SJCRH30 (cell line): ENCODE data around the gene ZP1. TPM values are rescaled to one million over a fixed set of nuclear protein-coding genes. Genes with fewer than 3 reads are reported as not detected.

Experiments
- DNase-seq, 2 experiments: peaks; one replicate each; pipeline ENCODE4 v3.0.0-alpha.2; 2015 to 2020
- H3K27ac ChIP-seq: fragments of 250-450 bp; sonication (Bioruptor Pico); 2 replicates; pipeline ENCODE4 v1.5.1; 2020; ENCODE audit warnings: mild to moderate bottlenecking, moderate library complexity
- H3K27me3 ChIP-seq: fragments of 250-450 bp; sonication (Bioruptor Pico); 2 replicates; pipeline ENCODE4 v1.5.1; 2020; ENCODE audit warnings: mild to moderate bottlenecking, moderate library complexity
- H3K36me3 ChIP-seq: fragments of 250-450 bp; sonication (Bioruptor Pico); 2 replicates; pipeline ENCODE4 v1.5.1; 2020; ENCODE audit warnings: mild to moderate bottlenecking, moderate library complexity
- H3K4me1 ChIP-seq: fragments of 250-450 bp; sonication (Bioruptor Pico); 2 replicates; pipeline ENCODE4 v1.5.1; 2020; ENCODE audit warnings: mild to moderate bottlenecking, moderate library complexity
- H3K4me3 ChIP-seq: fragments of 250-450 bp; sonication (Bioruptor Pico); 2 replicates; pipeline ENCODE4 v1.5.1; 2020; ENCODE audit warnings: mild to moderate bottlenecking, moderate library complexity
- H3K9me3 ChIP-seq: fragments of 250-450 bp; sonication (Bioruptor Pico); replicated peaks from 2 replicates; pipeline ENCODE4 v1.5.1; 2020; ENCODE audit warnings: mild to moderate bottlenecking, moderate library complexity
- total RNA-seq: library from RNA; depleted of rRNA; stranded (reverse); fragments of >200 nt; shearing (Covaris generic); gene quantifications from 2 replicates; pipeline ENCODE4 v1.2.3, GENCODE V29; 2014

The ZP1 gene
- total RNA-seq, 1 experiment from 2014 or later, result not detected

- no peak overlapping the region for H3K27ac ChIP-seq
- no peaks in the 10 kb centered on the region for H3K36me3 ChIP-seq
- no peak for DNase-seq
- peaks cover 5% of the 10 kb centered on the region; the same call in 1 of the 2 replicates for H3K4me1 ChIP-seq
- no peaks in the 10 kb centered on the region for H3K27me3 ChIP-seq
- H3K9me3 ChIP-seq, result no peaks in the 10 kb centered on the region
- no peak overlapping the region for H3K4me3 ChIP-seq
Measured at GRCh38 chr11:60874421-60875365, 7.4 kb downstream of the ZP1 start.

DNA sequence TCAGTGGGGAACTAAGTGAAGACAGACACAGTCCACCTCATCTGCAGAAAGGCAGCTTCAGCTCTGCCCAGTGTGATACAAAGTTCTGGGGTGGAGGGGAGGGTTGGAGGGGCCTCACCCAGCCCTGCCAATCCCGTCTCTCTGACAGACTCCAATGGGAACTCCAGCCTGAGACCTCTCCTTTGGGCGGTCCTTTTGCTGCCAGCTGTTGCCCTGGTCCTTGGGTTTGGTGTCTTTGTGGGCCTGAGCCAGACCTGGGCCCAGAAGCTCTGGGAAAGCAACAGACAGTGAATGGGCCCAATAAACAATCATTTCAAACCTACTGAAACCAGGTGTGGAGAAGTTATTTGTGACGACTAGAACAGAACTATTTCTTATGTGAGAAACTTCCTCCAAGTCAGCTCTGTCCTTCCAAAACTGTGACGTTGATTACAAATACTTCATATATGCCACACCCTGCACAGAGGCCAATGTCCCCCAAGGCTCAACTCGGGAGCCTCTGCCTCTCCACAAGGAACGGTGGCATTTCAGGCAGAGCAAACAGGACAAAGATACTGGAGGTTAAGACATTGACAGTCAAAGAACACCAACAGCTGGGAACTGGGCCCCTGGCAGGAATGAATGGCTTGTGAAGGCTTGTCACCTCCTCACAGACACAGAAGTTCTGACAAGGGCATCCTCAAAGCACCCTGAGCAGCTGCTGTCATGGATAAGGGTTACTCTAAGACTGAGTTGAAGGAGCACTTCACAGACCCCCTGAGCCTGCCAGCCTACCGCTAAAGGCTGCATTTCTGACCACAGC lies 8.2 kb downstream of the ZP1 start:
- peak in 1 of 2 experiments; percentile 24 for DNase-seq
- H3K4me3 ChIP-seq, result no peak overlapping the region
- no peaks in the 10 kb centered on the region for H3K27me3 ChIP-seq
- H3K9me3 ChIP-seq, result no peaks in the 10 kb centered on the region
- H3K4me1 ChIP-seq, result peaks cover 5% of the 10 kb centered on the region; the same call in 1 of the 2 replicates
- no peaks in the 10 kb centered on the region for H3K36me3 ChIP-seq
- no peak overlapping the region for H3K27ac ChIP-seq

DNA sequence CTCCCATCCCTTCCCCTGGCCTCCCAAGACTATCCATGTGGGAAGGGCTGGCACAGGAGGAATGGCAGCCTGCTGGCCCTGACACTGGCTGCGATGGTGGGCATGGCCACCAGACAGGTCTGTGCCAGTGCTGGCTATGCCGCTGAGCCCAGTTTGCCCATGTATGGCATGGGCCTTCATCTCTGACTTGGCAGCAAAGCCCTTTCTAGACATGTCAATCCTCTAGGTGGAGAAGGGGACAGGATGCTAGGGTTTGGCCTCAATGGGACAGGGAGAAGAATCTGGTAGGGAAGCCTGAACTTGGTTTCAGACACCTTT lies 8.8 kb downstream of the ZP1 start:
- Histone ChIP-seq H3K4me3 (no peak overlapping the region), H3K9me3 (no peaks in the 10 kb centered on the region), H3K27ac (no peak overlapping the region), H3K36me3 (no peaks in the 10 kb centered on the region), H3K4me1 (peaks cover 5% of the 10 kb centered on the region; the same call in 1 of the 2 replicates), H3K27me3 (no peaks in the 10 kb centered on the region)
- no peak for DNase-seq

DNA sequence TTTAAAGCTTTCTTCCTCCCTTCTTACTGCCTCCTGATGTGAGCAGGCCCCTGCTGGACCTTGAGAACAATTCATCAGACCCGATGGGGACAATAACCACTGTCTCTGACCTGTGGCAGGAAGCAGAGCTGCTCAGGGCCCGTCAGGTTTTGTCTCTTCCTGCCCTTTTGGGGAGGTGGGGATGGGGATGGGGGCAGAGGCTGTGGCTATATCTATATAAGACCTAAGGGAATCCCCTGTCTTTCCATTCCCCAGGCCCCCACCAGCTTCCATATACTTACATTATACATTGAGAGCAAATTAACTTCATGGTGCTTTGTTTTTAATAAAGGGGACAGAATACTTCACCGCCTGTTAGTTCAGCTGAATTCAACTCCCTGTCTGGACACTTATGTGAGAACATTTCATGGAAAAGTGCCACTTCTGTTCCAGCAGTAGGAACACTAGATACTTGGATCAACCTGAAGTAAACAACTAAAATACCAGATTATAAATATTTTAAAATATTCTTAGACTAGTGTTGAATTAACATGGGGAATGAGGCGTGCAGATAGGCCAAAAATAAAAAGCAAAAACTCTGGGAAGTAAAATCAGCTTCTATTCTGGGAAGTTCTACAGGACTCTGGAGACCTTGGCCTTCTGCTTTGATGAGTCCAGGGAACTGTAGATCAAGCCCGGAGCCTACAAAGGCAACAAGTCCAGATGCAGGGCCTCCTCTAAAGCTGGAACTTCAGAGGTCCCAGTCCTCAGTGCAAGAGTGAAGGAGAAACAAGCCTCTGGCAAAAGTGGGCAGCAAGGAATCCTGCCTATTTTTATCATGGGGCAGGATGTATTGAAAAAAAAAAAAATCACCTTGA lies 11.1 kb downstream of the ZP1 start:
- H3K27ac ChIP-seq, result no peak overlapping the region

DNA sequence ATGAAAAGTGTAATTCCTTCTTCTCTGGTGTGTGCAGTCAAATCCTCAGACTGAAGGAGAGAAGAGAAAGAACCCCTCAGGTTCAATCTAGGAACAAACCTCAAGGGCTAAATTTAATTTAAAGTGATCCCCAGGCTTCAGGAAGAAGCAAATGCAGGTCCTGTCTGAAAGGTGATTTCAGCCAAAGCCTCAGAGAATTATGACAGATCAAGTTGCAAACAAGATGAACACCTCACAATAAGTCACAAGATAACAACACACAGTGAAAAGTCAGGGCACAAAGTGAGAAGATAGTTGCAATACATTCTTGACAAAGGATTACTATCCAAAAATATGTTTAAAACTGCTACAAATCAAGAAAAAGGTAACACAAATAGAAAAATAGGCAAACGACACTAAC lies 11.8 kb downstream of the ZP1 start:
- Histone ChIP-seq H3K27ac (no peak overlapping the region), H3K4me1 (no peaks in the 10 kb centered on the region), H3K36me3 (no peaks in the 10 kb centered on the region), H3K27me3 (no peaks in the 10 kb centered on the region), H3K4me3 (no peak overlapping the region), H3K9me3 (no peaks in the 10 kb centered on the region)
- DNase-seq, result no peak

More for the DNA sequence above, 11.1 kb downstream of the ZP1 start:
- H3K9me3 ChIP-seq, result no peaks in the 10 kb centered on the region
- no peaks in the 10 kb centered on the region for H3K36me3 ChIP-seq
- no peak for DNase-seq
- no peaks in the 10 kb centered on the region for H3K27me3 ChIP-seq
- H3K4me1 ChIP-seq, result no peaks in the 10 kb centered on the region
- H3K4me3 ChIP-seq, result no peak overlapping the region

GRCh38 chr11:60879971-60880588 lies 12.7 kb downstream of the ZP1 start:
- no peaks in the 10 kb centered on the region for H3K36me3 ChIP-seq
- no peaks in the 10 kb centered on the region for H3K4me1 ChIP-seq
- no peak overlapping the region for H3K4me3 ChIP-seq
- H3K9me3 ChIP-seq, result no peaks in the 10 kb centered on the region
- H3K27ac ChIP-seq, result no peak overlapping the region
- DNase-seq, result no peak
- H3K27me3 ChIP-seq, result no peaks in the 10 kb centered on the region

DNA sequence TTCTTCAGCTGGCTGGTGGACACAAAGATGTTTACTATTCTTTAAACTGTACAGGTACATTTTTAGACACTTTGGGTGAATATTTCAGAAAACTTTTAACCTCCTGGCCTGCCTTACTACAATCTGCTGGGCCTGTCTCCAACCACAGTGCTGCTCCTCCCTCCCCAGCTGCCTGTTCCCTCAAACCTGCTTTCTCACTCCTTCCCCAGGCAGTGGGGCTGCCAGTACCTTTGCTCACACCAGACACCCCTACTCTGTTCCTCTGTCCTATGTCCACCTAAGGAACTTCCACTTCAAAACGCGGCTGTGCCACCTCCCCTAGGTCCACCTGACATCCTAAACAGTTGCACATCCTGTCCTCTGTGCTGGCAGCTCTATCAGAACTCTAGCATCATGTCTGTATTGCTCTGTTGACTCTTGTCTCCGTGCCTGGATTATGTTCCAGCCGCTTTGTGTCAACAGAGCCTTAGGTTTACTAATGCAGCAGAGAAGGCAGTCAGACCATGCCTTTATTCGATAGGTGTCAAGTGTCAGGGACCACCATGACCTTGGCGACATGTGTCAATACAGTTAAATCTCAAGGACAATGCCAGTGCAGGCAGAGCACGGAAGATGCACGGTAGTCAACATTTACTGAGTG lies 13.4 kb downstream of the ZP1 start:
- no peaks in the 10 kb centered on the region for H3K36me3 ChIP-seq
- no peaks in the 10 kb centered on the region for H3K4me1 ChIP-seq
- no peaks in the 10 kb centered on the region for H3K9me3 ChIP-seq
- H3K4me3 ChIP-seq, result no peak overlapping the region
- H3K27me3 ChIP-seq, result no peaks in the 10 kb centered on the region
- DNase-seq, result no peak
- no peak overlapping the region for H3K27ac ChIP-seq

GRCh38 chr11:60887556-60887955 lies 20.2 kb downstream of the ZP1 start:
- no peak overlapping the region for H3K27ac ChIP-seq

DNA sequence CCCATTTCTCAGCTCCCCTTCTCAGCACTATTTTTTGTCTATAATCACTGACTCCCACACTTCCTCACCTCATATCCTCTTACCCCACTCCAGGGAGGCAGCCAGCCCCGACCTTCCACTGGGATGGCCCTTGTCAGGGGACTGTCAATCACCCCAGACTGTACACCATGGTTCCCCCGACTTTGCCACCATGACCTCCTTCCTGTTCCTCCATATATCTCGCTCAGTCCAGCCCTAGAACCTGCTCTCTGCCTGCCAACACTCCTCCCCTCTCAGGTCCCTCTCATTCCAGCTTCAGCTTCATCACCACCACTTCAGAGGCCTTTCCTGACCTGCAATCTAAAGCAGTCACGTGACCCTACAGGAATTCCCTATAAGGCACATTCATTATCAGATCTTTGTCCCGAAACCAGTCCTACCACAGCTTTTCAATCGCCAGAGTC lies 22.5 kb downstream of the ZP1 start:
- Histone ChIP-seq H3K9me3 (no peaks in the 10 kb centered on the region), H3K27me3 (no peaks in the 10 kb centered on the region), H3K4me1 (no peaks in the 10 kb centered on the region), H3K4me3 (no peak overlapping the region), H3K27ac (no peak overlapping the region), H3K36me3 (peaks cover 9% of the 10 kb centered on the region)
- no peak for DNase-seq

More at GRCh38 chr11:60887556-60887955, 20.2 kb downstream of the ZP1 start:
- H3K27me3 ChIP-seq, result no peaks in the 10 kb centered on the region
- H3K4me1 ChIP-seq, result no peaks in the 10 kb centered on the region
- H3K9me3 ChIP-seq, result no peaks in the 10 kb centered on the region
- H3K36me3 ChIP-seq, result no peaks in the 10 kb centered on the region
- peak; percentile 42 to 66 for DNase-seq
- H3K4me3 ChIP-seq, result no peak overlapping the region

- no peak for DNase-seq
- Histone ChIP-seq H3K36me3 (peaks cover 15% of the 10 kb centered on the region), H3K4me3 (no peak overlapping the region)
Measured at GRCh38 chr11:60890696-60891095, 23.4 kb downstream of the ZP1 start.

GRCh38 chr11:60891103-60891741 lies 23.9 kb downstream of the ZP1 start:
- H3K27me3 ChIP-seq, result no peaks in the 10 kb centered on the region
- no peak overlapping the region for H3K27ac ChIP-seq
- H3K9me3 ChIP-seq, result no peaks in the 10 kb centered on the region
- peaks cover 19% of the 10 kb centered on the region for H3K36me3 ChIP-seq
- H3K4me3 ChIP-seq, result no peak overlapping the region
- no peaks in the 10 kb centered on the region for H3K4me1 ChIP-seq
- peak in 1 of 2 experiments; percentile 34 for DNase-seq

More at GRCh38 chr11:60890696-60891095, 23.4 kb downstream of the ZP1 start:
- Histone ChIP-seq H3K27me3 (no peaks in the 10 kb centered on the region), H3K27ac (no peak overlapping the region), H3K4me1 (no peaks in the 10 kb centered on the region), H3K9me3 (no peaks in the 10 kb centered on the region)

DNA sequence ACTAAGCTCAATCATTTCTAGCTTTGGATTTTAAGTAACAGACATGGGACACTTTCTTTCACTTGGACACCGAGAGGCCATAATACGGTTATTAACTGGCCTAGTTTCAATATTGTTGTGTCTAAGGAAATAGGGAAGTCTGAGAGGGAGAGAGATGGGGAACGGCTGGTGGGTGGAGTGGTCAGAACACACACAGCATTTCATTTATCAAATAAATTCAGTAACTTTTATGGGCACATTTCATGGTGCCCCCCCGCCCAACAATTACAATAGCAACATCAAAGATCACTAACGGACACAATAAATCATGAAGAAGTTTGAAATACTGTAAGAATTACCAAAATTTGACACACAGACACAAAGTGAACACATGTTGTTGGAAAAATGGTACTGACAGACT lies 28.3 kb downstream of the ZP1 start:
- H3K36me3 ChIP-seq, result peaks cover 63% of the 10 kb centered on the region
- no peak overlapping the region for H3K4me3 ChIP-seq
- H3K4me1 ChIP-seq, result no peaks in the 10 kb centered on the region
- no peak overlapping the region for H3K27ac ChIP-seq
- no peaks in the 10 kb centered on the region for H3K9me3 ChIP-seq
- DNase-seq, result no peak
- no peaks in the 10 kb centered on the region for H3K27me3 ChIP-seq

- Histone ChIP-seq H3K4me3 (no peak overlapping the region), H3K27me3 (no peaks in the 10 kb centered on the region), H3K27ac (no peak overlapping the region), H3K36me3 (peaks cover 76% of the 10 kb centered on the region), H3K9me3 (no peaks in the 10 kb centered on the region), H3K4me1 (no peaks in the 10 kb centered on the region)
- DNase-seq, result no peak
Measured at GRCh38 chr11:60897496-60897895, 30.2 kb downstream of the ZP1 start.
